OCI-M2 (cell line): Measurements from ENCODE around the gene SHISA3.
"Not testable (repeated sequence)": the region's sequence is repeated elsewhere in the genome, so short reads cannot be mapped to it uniquely, and the experiment has no call there.

Experiments used
- DNase-seq: peaks from one replicate; lab custom pipeline; 2025; ENCODE audit not compliant: unreplicated experiment; lab: John Stamatoyannopoulos, UW

The SHISA3 gene

DNA sequence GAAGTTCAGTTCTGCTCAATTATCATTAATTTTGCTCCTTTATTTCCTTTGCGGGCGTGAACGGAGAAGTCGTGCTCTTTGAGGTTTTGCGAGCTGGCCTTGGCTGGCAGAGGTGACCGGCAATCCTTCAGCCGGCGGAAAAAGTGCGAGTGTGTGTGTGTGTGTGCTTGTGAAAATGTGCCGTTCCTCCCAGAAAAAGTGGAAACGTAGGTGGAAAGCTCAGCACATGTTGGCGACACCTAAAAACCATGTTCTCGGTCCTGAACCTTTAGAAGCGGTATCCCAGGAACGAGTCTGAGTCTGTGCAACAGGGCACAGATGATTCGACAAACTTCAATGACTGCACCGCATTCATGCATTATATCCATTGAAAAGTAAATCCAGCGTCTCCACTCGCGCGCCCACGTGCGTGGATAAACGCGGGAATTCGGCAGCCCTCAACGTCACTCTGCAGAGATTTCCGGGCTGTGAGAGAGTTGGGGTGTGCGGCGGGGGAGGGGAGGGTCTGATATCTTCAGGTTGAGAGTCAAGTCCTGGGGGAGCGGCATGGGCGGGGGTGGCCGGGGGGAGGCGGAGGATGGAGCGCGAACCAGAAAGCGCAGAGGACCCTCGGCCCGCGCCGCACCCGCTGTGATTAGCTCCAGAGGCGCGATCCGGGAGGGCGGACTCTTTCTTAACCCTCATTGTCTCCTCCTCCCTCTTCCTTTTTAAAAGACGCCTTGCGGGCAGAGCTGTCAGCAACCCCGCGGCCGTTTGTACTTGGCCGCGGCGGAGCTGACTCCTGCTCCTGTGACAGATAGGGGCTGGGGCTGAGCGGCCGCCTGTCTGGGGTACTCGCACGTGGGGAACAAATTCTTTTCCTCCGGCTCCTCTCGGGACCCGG, at the start of gene SHISA3:
Gene SHISA3, plus strand, starts transcription at position 737 of the 883 bp plus-strand sequence. CDS start 569 bp downstream, outside the sequence.
- no peak for DNase-seq

DNA sequence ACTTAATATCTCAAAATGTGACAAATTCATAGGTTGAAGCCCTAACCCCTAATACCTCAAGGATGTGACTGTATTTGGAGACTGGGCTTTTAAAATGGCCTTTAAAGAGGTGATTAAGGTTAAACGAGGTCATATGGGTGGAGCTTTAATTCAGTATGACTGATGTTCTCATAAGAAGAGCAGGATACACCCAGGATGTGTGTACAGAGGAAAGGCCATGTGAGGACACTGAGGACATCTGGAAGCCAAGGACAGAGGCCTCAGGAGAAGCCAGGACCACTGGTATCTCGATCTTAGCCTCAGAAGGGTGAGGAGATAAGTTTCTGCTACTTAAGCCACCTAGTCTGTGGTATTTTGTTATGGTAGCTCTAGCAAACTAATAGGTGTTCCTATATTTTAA, 49.0 kb upstream of the SHISA3 start:
- no peak for DNase-seq

GRCh38 chr4:42348692-42349091, 48.6 kb upstream of the SHISA3 start:
- DNase-seq: no peak

DNA sequence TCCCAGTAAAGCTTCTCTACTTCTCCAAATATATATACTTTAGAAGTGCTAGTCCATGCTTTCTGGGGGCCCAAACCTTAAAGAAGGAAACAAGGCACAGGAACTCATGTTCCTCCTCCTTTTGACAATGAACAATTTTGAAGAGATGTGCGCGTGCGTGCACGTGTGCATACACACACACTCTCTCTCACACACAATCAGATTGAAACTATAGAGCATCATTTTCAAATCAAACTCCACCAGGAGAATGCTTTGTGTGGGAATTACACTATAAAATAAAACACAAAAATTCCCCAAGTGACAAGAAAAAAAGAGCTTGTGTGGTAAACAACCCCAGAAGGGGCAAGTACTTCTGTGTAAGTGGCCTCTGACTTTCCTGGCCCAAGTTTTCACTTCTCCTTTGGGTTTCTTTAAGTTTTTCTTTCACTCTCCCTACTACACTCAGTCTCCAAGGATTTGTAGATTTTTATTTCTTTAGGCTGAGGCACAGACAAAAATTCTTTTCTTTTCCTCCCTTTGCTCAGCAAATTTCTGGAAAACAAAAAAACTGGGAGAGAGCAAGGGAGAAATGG, 46.6 kb upstream of the SHISA3 start:
- DNase-seq: no peak

GRCh38 chr4:42352049-42352448, 45.2 kb upstream of the SHISA3 start:
- DNase-seq: no peak

DNA sequence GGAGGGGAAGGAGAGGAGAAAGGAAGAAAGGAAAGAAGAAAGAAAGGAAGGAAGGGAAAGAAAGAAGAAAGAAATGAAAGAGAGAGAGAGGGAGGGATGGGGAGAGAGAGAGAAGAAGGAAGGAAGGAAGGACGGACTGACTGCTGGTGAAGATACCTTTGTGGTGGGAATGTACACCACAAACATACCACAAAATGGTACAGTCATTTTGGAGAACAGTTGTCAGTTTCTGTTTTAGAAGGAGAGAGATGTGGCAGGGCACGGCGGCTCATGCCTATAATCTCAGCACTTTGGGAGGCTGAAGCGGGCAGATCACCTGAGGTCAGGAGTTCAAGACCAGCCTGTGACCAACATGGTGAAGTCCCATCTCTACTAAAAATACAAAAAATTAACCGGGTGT, 40.0 kb upstream of the SHISA3 start:
- DNase-seq: no peak

- no peak for DNase-seq
Observed at GRCh38 chr4:42359711-42360110, 37.6 kb upstream of the SHISA3 start.

DNA sequence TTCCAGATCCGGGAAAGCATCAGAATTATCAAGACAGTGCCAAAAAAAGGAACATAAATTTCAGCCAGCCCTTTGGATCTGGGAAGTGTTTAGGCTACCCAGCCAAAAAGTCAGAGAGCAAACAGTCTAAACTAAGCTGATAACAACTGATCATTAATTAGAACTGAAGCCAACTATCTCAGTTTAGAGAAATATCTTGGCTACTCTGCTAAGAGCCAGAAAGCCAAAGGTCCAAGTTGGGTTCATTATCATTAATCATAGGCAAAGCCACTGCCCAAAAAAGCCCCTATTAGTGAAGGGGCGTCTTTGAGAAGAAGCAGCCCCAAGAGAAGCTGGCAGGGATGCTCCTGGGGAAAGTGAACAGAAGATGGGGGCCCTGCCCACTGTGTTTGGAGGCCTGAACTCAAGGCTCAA, 37.0 kb upstream of the SHISA3 start:
- DNase-seq: no peak

DNA sequence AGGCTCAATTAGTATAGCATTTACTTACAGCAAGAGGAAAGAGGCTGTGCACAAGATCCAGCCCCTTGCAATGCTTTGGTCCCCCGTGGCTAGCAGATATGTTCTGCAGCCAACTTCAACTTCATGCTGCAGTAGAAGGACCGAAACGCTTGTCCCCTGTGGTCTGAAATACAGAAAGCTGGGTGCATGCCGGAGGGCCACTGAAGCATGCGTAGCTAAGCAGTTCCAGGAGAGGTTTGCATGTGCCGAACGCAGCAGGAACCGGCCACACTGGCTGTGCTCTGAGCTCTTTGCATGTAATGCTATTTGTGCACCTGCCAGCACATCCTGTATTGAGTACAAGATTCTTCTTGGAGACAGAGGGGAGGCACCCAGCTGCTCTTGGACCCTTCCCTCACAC, 35.8 kb upstream of the SHISA3 start:
- no peak for DNase-seq

GRCh38 chr4:42362591-42362990, 34.7 kb upstream of the SHISA3 start:
- DNase-seq: no peak

DNA sequence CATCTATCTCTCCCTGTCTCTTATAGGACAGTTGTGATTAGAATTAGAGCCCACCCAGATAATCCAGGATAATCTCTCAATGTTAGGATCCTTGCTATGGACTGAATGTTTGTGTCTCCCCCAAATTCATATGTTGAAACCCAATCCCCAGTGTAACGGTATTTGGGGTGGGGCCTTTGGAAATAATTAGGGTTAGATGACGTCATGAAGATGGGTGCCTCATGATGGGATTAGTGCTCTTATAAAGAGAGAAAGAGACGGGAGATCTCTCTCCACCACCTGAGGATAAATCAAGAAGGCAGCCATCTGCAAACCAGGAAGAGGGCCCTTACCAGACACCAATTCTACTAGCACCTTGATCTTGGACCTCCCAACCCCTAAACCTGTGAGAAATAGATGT, 33.7 kb upstream of the SHISA3 start:
- DNase-seq: no peak

GRCh38 chr4:42364266-42365053, 32.8 kb upstream of the SHISA3 start:
- DNase-seq: no peak

DNA sequence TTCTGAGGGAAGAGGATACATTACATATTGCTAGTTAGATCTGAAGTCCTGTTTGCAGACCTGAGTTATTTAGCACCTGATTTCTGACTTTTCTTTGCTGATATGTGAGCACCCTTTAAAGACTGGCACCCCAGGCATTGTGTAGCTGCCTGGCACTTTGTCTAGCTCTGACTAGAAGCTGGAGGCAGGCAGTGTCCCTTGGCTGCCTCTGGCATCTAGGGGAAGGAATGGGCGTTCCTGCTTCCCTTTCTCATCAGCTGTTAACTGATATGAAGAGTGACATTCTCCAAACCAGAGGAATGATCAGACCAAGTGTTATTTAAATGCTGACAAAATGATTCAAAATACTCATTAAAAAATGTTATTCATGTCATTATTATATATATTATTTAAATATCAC, 30.3 kb upstream of the SHISA3 start:
- no peak for DNase-seq

DNA sequence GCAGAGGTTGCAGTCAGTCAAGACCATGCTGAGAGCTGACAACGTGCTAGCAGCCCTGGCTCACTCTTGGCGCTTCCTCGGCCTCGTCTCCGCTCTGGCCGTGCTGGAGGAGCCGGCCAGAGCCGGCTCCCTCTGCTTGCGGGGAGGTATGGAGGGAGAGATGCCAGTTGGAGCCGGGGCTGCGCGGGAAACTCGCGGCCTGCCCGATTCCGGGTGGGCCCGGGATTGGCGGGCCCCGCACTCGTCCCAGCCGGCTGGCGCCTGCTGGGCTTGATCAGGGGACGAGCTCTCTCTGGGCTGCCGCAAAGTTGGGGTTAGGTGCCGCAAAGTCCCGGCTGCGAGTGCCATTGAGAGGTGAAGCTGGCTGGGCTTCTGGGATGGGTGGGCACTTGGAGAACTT, 27.8 kb upstream of the SHISA3 start:
- DNase-seq: no peak

GRCh38 chr4:42371305-42372252, 25.7 kb upstream of the SHISA3 start:
- DNase-seq: no peak

DNA sequence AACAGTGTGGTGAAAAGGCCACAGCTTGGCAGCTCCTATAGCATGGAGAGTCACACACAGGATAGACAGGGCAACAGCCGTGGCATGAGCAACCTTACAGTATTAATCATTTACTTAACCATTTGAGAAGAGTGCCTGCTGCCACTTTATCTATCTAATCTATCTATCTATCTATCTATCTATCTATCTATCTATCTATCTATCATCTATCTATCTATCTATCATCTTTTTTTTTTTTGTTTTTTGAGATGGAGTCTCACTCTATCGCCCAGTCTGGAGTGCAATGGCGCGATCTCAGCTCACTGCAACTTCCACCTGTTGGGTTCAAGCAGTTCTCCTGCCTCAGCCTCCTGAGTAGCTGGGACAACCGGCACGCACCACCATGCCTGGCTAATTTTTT, 25.0 kb upstream of the SHISA3 start:
- not testable (repeated sequence) for DNase-seq

DNA sequence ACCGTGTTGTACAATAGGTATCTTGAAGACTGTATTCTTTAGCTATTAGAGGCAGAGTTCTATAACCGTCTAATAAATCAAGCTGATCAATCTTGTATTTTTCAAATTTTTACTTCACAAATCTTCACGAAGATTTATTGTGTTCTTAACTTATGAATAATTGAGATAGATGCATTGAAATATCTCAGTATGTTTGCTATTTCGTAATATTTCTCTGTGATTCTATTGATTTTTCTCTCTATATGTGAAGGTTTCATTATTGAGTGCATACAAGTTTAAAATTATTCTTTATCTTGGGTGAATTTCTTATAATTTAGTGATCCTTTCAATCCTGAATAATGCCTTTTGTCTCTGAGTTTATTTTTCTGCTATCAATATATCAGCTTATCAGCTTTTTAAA, 19.8 kb upstream of the SHISA3 start:
- DNase-seq: no peak

DNA sequence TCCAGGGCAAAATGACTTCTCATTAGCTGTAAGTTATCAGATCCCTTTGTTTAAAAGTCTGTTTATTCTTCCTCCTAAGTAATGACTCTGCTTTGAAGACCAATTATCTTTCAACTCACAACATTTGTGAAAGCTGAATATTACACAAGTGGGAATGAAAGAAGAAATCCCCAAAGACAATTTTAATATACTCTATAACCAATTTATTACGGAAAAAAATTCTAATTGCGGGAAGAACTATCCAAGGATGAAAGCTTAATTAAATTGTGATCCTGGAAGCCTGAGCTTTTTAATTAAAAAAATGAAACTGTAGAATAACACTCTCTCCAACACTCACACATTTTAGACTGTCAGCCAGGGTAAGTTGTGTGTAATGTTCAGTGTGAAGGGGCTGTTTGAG, 15.6 kb upstream of the SHISA3 start:
- no peak for DNase-seq

GRCh38 chr4:42385516-42385915, 11.8 kb upstream of the SHISA3 start:
- no peak for DNase-seq

GRCh38 chr4:42390622-42391354, 6.5 kb upstream of the SHISA3 start:
- no peak for DNase-seq
